Adrenal gland (tissue), 12 donors: ENCODE measurements around the gene ABCC3. TPM values are rescaled to one million over a fixed set of nuclear protein-coding genes. Genes with fewer than 3 reads are reported as not detected.

Source experiments
- DNase-seq, 7 donors: peaks; one replicate each; pipeline ENCODE4 v3.0.0-alpha.2; 2019 to 2020
- H3K27ac ChIP-seq, 5 donors: fragments of 200-600 bp; sonication (generic) in 4 of 5; 1 replicate in 3 of 5; 2 replicates in 2 of 5; pipeline versions ENCODE4 v1.5.1 to v1.8.0; 2016 to 2020; ENCODE audit warnings: mild to moderate bottlenecking in 1 of 5
- H3K27me3 ChIP-seq: fragments of 200-600 bp; 2 replicates; pipeline ENCODE4 v1.8.0; 2021
- H3K36me3 ChIP-seq, 2 donors: fragments of 200-600 bp; replicated peaks in 1 of 2; 1 replicate in 1 of 2; 2 replicates in 1 of 2; pipeline versions ENCODE4 v1.5.1 to v1.8.0; 2018 to 2022
- H3K4me1 ChIP-seq, 2 donors: fragments of 200-600 bp; replicated peaks in 1 of 2; 1 replicate in 1 of 2; 2 replicates in 1 of 2; pipeline versions ENCODE4 v1.5.1 to v1.8.0; 2018 to 2021
- H3K4me3 ChIP-seq, 4 donors: fragments of 200-600 bp; sonication (generic) in 3 of 4; one replicate each; pipeline ENCODE4 v1.5.1; 2016 to 2018
- H3K9me3 ChIP-seq, 3 donors: fragments of 200-600 bp; sonication (generic) in 1 of 3; replicated peaks in 1 of 3; 1 replicate in 2 of 3; 2 replicates in 1 of 3; pipeline versions ENCODE4 v1.5.1 to v1.8.0; 2016 to 2021
- CTCF ChIP-seq, 6 experiments: fragments of 450-650 bp in 4 of 6; fragments of 200-600 bp in 2 of 6; sonication (generic) in 1 of 6; IDR thresholded peaks; 1 replicate in 5 of 6; 2 replicates in 1 of 6; pipeline versions ENCODE4 v1.5.1 to v1.8.0; 2016 to 2021; ENCODE audit warnings: antibody characterized with exemption in 6 of 6, mild to moderate bottlenecking in 2 of 6, moderate library complexity in 1 of 6
- POLR2A ChIP-seq, 2 donors: fragments of 450-650 bp; IDR thresholded peaks; one replicate each; pipeline ENCODE4 v1.6.1; 2017; ENCODE audit warnings: antibody characterized with exemption in 2 of 2, mild to moderate bottlenecking in 2 of 2, moderate library complexity in 1 of 2
- WGBS, 4 donors: extraction: QIAGEN DNeasy Blood & Tissue Kit in 2 of 4; methylation state at CpG; one replicate each; pipeline versions ENCODE4 v1.1.5 to v1.1.7; 2013 to 2017; 5-methylcytosine and 5-hydroxymethylcytosine counted together
- intact Hi-C, 2 donors: fragments of 100-400 bp; cut with DNase I; formaldehyde crosslinking; loops; one replicate each; pipeline versions ENCODE4 v1.14.1 to v1.15.0; 2022 to 2023
- polyA plus RNA-seq, 3 donors: library from polyadenylated mRNA; stranded (reverse); fragments of 200-250 nt in 2 of 3; fragments of 350-450 nt in 1 of 3; fragmentation: Illumina TruSeq in 1 of 3; extraction: RNeasy Lipid Tissue Mini Kit (QIAGEN cat#74804) in 1 of 3; gene quantifications; one replicate each; pipeline ENCODE4 v1.2.3, GENCODE V29; 2013 to 2014
- total RNA-seq, 9 donors: library from RNA; depleted of rRNA in 4 of 9; stranded (reverse); fragments of >200 nt in 4 of 9; fragments of 120-200 nt in 1 of 9; fragmentation: NEBNext Ultra II Directional in 1 of 9; extraction: Animal tissue kit (Norgen Biotek cat#: 25700) in 1 of 9; gene quantifications; one replicate each; pipeline versions ENCODE4 v1.1.0 to v1.2.4, GENCODE V29; 2013 to 2023
- donor health status: healthy with polysubstance abuse.
- donor health status: Bipolar disorder and iron deficiency.
- donor health status: DM: yes; HTN: yes; CAD: no.
- donor health status: DM: no; HTN: no; CAD: no.
- donor health status: DM: no; HTN: no; CAD: no.
- donor health status: DM: yes; HTN: yes; CAD: no.

The ABCC3 gene
- total and polyA plus RNA-seq, 12 donors = 7.2 to 448 (median 262) TPM

GRCh38 chr17:50697663-50698272, 63.1 kb downstream of the ABCC3 start:
- intact Hi-C loops = loop anchor here (5.0 to 10.0 kb wide), 4 partner anchors 65 to 213 kb away; partner anchors contain the start of genes ABCC3 (in 1 of the 2) and SPATA20 (in 1 of the 2)

GRCh38 chr17:50699410-50699809, 64.7 kb downstream of the ABCC3 start:
- Histone ChIP-seq H3K9me3 (no peaks in the 10 kb centered on the region), H3K27ac (no peak overlapping the region), H3K27me3 (no peaks in the 10 kb centered on the region), H3K4me1 (peaks cover 0 to 34% of the 10 kb centered on the region in 2 donors), H3K4me3 (no peak overlapping the region), H3K36me3 (peaks cover 0 to 61% of the 10 kb centered on the region in 2 donors)
- WGBS, 4 donors = 84 to 93% (median 90%) methylated on average over 7 of the region's 7 CpGs
- TF ChIP-seq POLR2A (IDR thresholded peaks at IDR 0.05) (no peak), CTCF (IDR thresholded peaks at IDR 0.05) (no peak)
- intact Hi-C loops = loop anchor here (5.0 to 10.0 kb wide), 4 partner anchors 67 to 215 kb away; partner anchors contain the start of genes ABCC3 (in 1 of the 2) and SPATA20 (in 1 of the 2)
- peak in 3 of 7 donors; percentile 3 to 46 (median 16) for DNase-seq

More at GRCh38 chr17:50697663-50698272, 63.1 kb downstream of the ABCC3 start:
- H3K9me3 ChIP-seq = no peaks in the 10 kb centered on the region
- no peak overlapping the region for H3K27ac ChIP-seq
- peaks cover 0 to 78% of the 10 kb centered on the region in 2 donors for H3K36me3 ChIP-seq
- TF ChIP-seq CTCF (IDR thresholded peaks at IDR 0.05) (no peak), POLR2A (IDR thresholded peaks at IDR 0.05) (no peak)
- H3K27me3 ChIP-seq = no peaks in the 10 kb centered on the region
- WGBS, 4 donors = 50 to 57% (median 53%) methylated on average over 3 of the region's 3 CpGs
- H3K4me3 ChIP-seq = no peak overlapping the region
- peak in 1 of 7 donors; percentile 35 for DNase-seq
- peaks cover 0 to 30% of the 10 kb centered on the region in 2 donors for H3K4me1 ChIP-seq

GRCh38 chr17:50703162-50703561, 68.5 kb downstream of the ABCC3 start:
- 91 to 92% (median 92%) methylated on average over 3 of the region's 3 CpGs for WGBS, 4 donors
- intact Hi-C loops = no loop called here
- peaks cover 12 to 35% of the 10 kb centered on the region in 2 donors for H3K4me1 ChIP-seq
- H3K4me3 ChIP-seq = no peak overlapping the region
- DNase-seq = peak in 1 of 7 donors; percentile 36
- H3K9me3 ChIP-seq = no peaks in the 10 kb centered on the region
- peaks cover 0 to 26% of the 10 kb centered on the region in 2 donors for H3K36me3 ChIP-seq
- no peak overlapping the region for H3K27ac ChIP-seq
- no peaks in the 10 kb centered on the region for H3K27me3 ChIP-seq
- no peak for TF ChIP-seq POLR2A (IDR thresholded peaks at IDR 0.05)
- no peak for TF ChIP-seq CTCF (IDR thresholded peaks at IDR 0.05)

- peak; percentile 91 to 98 (median 94) for DNase-seq
- 0% methylated on average over 11 to 74 of the region's 74 CpGs for WGBS, 4 donors
- peaks cover 24 to 53% of the 10 kb centered on the region in 2 donors for H3K4me1 ChIP-seq
- no peaks in the 10 kb centered on the region for H3K36me3 ChIP-seq
- H3K4me3 ChIP-seq = peak within 1 kb of the TSS in 3 of 4 donors; percentile 21 to 64 (median 39)
- TF ChIP-seq POLR2A (IDR thresholded peaks at IDR 0.05) (peak in 1 of 2 donors; percentile 71), CTCF (IDR thresholded peaks at IDR 0.05) (peak in 1 of 6 experiments; percentile 27)
- H3K27me3 ChIP-seq = no peaks in the 10 kb centered on the region
- intact Hi-C loops = no loop called here
- peak within 1 kb of the TSS; percentile 51 to 97 (median 96) for H3K27ac ChIP-seq
- no peaks in the 10 kb centered on the region for H3K9me3 ChIP-seq
Measured at GRCh38 chr17:50707289-50708049, 72.8 kb downstream of the ABCC3 start, which contains the start of gene ANKRD40. TSS of gene ANKRD40 (minus strand) at chr17:50707914. CDS start at chr17:50707654, 260 bp downstream.
